HL-60 (cell line): ENCODE measurements around the gene BAZ2B.

ENCODE experiments used
- CTCF ChIP-seq: IDR thresholded peaks from one replicate; pipeline ENCODE4 v1.5.1; 2011; ENCODE audit warnings: low read length, control low read depth, inconsistent platforms; ENCODE audit not compliant: insufficient read depth
- REST ChIP-seq: IDR thresholded peaks from 2 replicates; pipeline ENCODE4 v1.6.1; 2012; ENCODE audit warnings: low read depth; ENCODE audit not compliant: insufficient replicate concordance

- TF ChIP-seq REST (no peak), CTCF (no peak)
Measured at GRCh38 chr2:159462201-159462785, 154.1 kb downstream of the BAZ2B start.
